NCI-H524 (cell line): ENCODE data around the gene TCF23.
"Not testable (repeated sequence)": the region's sequence is repeated elsewhere in the genome, so short reads cannot be mapped to it uniquely, and the experiment has no call there.

Experiments used
- DNase-seq, 2 experiments: peaks; one replicate each; lab custom pipeline; 2025; lab: John Stamatoyannopoulos, UW

The TCF23 gene

DNA sequence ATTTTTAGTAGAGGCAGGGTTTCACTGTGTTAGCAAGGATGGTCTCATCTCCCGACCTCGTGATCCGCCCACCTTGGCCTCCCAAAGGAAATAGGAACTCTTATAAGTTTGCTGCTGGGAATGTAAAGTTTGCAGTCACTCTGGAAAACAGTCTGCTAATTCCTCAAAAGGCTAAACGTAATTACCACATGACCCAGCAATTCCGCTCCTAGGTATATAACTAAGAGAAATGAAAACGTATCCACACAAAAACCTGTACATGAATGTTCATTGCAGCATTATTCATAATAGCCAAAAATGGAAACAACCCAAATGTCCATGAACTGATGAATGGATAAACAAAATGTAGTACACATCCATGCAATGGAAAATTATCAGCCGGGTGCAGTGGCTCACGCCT lies 41.2 kb downstream of the TCF23 start:
- no peak for DNase-seq

DNA sequence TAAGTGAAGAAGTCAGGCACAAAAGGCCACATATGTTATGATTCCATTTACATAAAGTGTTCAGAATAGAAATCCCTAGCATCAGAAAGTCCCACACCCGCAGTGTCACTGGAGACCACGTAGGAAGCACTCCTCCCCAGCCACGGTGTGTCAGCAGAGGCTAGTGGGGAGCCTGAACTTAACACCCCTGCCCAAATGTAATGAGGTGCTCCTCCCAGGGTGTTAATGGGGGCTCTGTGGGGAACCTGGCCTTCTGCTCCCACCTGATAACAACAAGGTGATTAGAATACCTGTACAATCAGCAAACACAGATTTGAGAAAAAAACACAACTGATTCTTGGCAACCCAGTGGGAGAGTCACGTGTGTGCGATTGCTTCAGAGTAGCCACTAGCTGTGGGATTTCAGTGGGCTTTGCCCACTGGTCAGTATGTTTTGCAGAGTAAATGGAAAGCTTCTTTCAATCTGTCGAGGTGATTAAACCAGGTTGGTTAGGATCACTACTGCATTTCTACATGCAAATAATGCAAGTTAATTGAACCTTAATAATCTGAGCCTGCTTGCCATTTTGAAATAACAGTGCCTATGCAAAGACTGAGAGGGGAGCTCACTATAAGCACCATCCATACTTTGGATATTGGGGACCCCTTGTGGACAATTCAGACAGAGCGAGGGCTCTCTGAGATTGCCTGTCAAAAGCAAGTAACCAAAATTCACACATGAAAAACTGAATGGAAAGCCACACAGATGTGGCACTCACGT lies 42.4 kb downstream of the TCF23 start:
- peak; percentile 52 to 76 for DNase-seq

DNA sequence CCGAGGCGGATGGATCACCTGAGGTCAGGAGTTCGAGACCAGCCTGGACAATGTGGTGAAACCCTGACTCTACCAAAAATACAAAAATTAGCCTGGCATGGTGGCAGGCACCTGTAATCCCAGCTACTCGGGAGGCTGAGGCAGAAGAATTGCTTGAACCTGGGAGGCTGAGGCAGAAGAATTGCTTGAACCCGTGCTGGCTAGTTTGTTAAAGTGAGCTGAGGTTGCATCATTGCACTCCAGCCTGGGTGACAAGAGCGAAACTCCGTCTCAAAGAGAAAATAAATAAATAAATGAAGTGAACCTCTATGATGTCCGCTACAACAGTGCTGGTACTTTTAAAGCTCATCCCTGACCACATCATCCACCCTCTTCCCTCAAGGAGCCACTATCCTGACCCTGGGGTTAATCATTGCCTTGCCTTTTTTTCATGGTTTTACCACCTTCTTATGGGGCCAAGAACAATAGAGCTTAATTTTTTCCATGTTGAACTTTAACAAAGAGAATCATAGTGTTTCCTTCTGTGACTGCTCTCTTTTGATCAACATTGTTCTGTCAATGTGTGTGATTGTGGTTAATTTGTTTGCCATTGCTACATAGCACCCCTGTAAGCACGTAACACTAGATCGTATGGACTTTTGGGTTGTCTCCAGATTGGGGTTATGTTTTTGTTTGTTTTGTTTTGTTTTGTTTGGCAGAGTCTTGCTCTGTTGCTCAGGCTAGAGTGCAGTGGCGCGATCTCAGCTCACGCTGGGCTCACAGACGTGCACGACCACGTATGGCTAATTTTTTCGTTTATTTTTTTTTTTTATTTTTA lies 45.9 kb downstream of the TCF23 start:
- no peak for DNase-seq

DNA sequence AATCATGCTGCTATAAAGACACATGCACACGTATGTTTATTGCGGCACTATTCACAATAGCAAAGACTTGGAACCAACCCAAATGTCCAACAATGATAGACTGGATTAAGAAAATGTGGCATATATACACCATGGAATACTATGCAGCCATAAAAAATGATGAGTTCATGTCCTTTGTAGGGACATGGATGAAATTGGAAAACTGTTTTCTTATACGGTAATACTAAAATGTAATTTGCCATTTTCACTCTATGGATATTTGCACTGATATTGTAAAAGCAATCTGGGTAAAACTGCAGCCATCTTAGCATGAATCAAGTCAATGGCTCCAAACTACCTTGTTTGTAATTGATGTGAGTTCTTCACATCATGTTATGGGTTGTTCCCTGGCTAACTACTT lies 47.0 kb downstream of the TCF23 start:
- not testable (repeated sequence) for DNase-seq

DNA sequence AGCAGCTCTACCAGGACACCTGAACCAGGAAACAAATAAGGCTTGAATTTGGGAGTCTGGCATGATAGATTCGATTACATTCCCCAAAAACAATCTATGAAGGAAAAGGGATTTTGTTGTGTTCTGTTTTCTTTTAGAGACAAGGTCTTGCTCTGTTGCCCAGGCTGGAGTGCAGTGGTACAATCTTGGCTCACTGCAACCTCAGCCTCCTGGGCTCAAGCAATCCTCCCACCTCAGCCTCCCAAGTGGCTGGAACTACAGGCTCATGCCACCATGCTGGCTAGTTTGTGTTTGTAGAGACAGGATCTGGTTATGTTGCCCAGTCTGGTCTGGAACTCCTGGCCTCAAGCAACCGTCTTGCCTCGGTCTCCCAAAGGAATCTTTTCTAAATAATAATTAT lies 49.3 kb downstream of the TCF23 start:
- DNase-seq: not testable (repeated sequence)

DNA sequence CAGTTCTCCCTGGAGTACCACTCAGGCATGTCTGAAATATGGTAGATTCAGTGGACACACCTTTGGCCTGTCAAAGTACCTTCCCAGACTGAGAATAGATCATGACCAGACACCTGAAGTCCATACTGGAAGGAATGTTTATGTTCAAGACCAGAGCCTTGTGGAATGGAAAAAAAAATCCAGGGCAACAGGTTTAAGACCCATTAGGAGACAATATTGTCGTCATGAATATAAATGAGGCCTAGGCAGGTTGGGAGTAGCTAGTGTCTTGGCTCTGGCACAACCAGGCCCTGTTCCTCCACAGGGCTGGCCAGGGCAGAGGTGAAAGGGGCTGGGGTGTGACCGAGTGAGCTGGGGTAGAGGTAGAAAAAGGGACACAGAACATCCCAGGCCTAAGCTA lies 49.8 kb downstream of the TCF23 start:
- DNase-seq: no peak

DNA sequence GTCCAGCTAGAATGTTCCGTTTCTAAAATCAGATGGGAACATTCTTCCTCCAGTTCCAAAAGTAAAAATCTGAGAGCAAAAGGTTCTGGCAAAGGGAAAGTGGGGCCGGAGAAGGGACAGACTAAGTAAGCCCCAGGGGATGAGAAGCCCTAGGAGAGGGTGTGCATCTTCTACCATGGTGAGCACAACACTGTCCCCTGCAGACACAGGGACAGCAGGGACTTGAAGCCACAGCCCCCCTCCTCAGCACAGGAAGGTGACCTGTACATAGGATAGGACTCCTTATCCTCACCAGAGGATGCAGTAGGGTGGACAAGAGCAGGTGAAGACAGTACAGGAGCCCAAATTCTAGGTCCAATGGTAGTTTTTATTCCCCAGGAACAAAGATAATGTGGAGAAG lies 50.4 kb downstream of the TCF23 start:
- no peak for DNase-seq

DNA sequence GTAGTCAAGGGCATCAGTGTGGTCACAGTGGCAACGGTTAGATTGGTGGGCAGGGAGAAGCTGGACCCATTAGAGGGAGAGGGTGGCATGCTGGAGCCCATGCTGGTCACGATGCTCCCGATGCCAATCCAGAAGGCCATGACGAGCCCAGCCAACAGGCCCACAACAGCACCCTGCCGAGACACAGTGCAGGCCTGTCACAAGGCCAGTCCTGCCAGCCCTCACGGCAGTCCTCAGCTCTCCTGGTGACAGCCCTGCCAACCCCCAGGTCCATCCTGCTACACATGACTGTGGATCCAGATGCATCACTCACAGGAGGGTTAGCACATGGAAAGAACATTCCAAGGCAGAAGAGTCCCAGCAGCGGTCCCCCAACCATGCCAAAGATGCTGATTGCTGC lies 52.9 kb downstream of the TCF23 start:
- DNase-seq: no peak

DNA sequence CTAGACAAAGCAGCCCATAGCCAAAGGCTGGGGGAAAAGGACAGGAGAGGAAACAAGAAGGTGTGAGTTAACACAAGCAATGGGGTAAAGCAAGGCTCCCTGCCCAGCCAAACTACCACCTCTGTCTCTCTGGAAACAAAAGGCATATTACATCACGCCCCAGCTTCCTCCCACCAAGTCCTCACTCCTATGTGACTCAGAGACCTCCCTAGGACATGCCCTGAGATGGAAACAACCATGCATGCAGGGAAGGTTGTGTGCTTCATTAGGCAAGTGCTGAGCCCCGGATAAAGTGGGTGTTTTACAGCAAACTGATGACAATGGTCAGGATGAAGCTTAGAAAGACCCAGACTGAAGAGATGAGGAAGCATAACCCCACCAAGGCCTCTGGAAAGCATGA lies 54.0 kb downstream of the TCF23 start:
- DNase-seq: no peak

DNA sequence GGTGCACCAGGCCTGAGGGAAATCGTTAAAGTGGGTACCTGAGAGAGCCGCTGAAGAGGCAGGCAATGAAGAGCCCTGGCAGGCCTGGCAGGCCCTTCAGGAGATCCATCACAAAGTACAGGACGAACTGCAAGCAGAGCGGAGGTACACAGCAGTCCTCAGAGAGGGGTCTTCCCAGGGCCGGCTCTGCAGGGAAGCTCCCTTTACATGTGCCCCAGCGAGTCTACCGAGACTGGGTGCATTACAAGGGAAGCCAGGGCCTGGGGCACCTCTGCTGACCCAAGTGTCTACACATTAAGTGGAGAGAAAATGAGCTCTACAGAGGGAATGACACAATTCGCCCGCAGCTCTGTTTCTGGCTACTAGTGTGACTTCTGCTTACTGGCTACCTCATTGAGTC lies 54.9 kb downstream of the TCF23 start:
- no peak for DNase-seq

DNA sequence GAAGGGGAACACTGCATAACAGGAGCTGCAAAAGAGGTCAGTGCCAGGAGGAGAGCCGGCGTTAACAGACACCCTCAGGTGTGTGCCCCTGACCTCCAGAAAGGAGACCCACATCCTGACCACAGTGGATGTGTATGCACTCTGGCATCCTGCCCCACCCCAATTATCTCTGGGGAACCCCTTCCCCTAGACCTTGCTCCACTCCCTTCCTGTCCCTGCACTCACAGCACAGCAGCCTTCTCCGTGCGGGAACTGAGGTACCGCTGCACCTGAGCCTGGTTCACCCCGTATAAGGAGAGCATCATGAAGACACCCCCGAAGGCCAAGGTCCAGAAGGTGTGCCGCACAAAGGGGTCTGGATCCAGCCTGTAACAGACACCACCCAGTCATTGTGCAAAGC lies 55.8 kb downstream of the TCF23 start:
- no peak for DNase-seq

DNA sequence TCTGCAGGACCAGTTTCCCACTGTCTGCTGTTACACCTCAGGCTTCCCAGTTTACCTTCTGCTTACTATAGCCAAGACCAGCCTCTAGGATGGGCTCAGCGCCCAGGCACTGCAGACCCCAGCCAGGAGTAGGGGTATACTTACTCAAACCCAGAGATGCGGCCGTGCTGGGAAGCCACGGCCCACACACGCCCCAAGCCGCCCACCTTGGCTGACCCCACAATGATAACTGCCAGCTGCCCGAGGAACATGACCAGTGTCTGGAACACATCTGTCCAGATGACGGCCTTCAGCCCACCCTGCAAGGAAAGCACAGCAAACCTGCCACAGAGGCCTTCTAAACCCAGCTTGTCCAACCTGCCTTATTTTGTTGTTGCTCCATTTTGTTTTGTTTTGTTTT lies 56.4 kb downstream of the TCF23 start:
- no peak for DNase-seq

DNA sequence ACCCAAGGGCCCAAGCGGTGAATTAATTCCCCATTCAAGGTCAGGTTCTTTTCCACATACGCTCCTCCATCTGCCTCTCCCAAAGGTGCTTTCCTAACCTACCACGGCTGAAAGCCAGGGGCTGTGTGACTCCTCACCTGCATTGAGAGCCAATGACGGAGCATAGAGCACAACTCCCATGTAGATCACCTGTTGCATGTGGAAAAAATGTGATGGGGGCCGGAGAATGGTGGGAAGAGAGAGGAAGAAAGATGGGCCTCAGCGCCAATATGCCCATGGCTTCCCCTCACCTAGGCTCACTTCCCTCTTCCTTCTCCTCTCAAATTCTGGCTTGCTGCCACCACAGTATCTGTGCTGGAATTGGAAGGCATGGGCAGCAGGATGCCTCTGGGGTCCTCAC lies 57.5 kb downstream of the TCF23 start:
- no peak for DNase-seq
